C4-2B (cell line): ENCODE results near the gene IGLON5.

Experiments used
- H3K27ac ChIP-seq: fragments of 450-650 bp; 2 replicates; pipeline ENCODE4 v1.5.1; 2017
- CTCF ChIP-seq: fragments of 450-650 bp; conservative IDR thresholded peaks from 2 replicates; pipeline ENCODE4 v1.5.1; 2017; ENCODE audit warnings: mild to moderate bottlenecking
- ZFX ChIP-seq: fragments of 450-650 bp; IDR thresholded peaks from 2 replicates; pipeline ENCODE4 v1.6.1; 2017

IGLON5 gene

GRCh38 chr19:51352783-51353360, 41.4 kb downstream of the IGLON5 start:
- no peak overlapping the region for H3K27ac ChIP-seq
- TF ChIP-seq ZFX (no peak), CTCF (no peak)

GRCh38 chr19:51354103-51354741, 42.8 kb downstream of the IGLON5 start:
- no peak for TF ChIP-seq CTCF
- TF ChIP-seq ZFX = no peak
- no peak overlapping the region for H3K27ac ChIP-seq

GRCh38 chr19:51354742-51355148, 43.3 kb downstream of the IGLON5 start:
- TF ChIP-seq ZFX = no peak
- no peak for TF ChIP-seq CTCF
- no peak overlapping the region for H3K27ac ChIP-seq

GRCh38 chr19:51356159-51356801, 44.8 kb downstream of the IGLON5 start:
- no peak for TF ChIP-seq CTCF
- no peak for TF ChIP-seq ZFX
- H3K27ac ChIP-seq = no peak overlapping the region

- TF ChIP-seq CTCF = no peak
- TF ChIP-seq ZFX = no peak
- no peak overlapping the region for H3K27ac ChIP-seq
These were observed 46.5 kb downstream of the IGLON5 start for GRCh38 chr19:51357952-51358351.

- H3K27ac ChIP-seq = no peak overlapping the region
These were observed 47.9 kb downstream of the IGLON5 start for GRCh38 chr19:51359294-51359693.

More at GRCh38 chr19:51359294-51359693, 47.9 kb downstream of the IGLON5 start:
- TF ChIP-seq ZFX (no peak), CTCF (no peak)
